SKM-1 (cell line): ENCODE results near the gene NECTIN4.
"Not testable (repeated sequence)": the region's sequence is repeated elsewhere in the genome, so short reads cannot be mapped to it uniquely, and the experiment has no call there.

Source experiments
- DNase-seq: peaks from one replicate; lab custom pipeline; 2025; ENCODE audit not compliant: unreplicated experiment; lab: John Stamatoyannopoulos, UW

The NECTIN4 gene

DNA sequence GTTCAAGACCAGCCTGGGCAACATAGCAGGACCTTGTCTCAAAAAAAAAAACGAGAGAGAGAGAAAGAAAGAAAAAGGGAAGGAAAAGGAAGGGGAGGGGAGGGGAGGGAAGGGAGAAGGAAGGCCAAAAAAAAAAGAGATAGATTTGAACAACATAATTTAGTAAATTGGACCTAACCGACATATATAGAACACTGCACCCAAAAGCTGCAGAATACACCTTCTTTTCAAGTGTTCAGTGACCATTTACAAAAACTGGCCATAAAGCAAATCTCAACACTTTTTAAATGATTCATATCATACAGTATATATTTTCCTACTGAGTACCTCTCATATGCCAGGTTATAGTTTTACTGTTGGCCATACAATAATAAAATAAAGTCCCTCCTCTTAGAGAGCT lies 57.5 kb downstream of the NECTIN4 start:
- no peak for DNase-seq

- not testable (repeated sequence) for DNase-seq
These were observed 59.9 kb downstream of the NECTIN4 start for GRCh38 chr1:161029466-161029865.

DNA sequence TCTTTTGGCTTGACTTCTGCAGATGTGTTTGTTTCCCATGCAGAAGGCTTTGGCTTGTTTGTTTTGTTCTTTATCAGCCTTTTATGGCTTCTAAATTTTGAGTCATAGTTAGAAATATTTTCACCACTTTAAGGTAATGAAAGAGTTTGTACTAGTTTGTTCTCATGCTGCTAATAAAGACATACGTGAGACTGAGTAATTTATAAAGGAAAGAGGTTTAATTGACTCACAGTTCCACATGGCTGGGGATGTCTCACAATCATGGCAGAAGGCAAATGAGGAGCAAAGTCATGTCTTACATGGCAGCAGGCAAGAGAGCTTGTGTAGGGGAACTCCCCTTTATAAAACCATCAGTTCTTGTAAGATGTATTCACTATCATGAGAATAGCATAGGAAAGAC lies 62.4 kb downstream of the NECTIN4 start:
- DNase-seq = not testable (repeated sequence)

- DNase-seq = not testable (repeated sequence)
These were observed 66.9 kb downstream of the NECTIN4 start for GRCh38 chr1:161022432-161022831.

- DNase-seq = no peak
These were observed 67.4 kb downstream of the NECTIN4 start for GRCh38 chr1:161021970-161022353.

- DNase-seq = peak; percentile 89
These were observed 68.0 kb downstream of the NECTIN4 start for GRCh38 chr1:161021165-161021969.
